AG10803 (cell line): Measurements from ENCODE around the gene RIOK2.

Experiments used
- DNase-seq: peaks from one replicate; pipeline ENCODE4 v3.0.0; 2010; ENCODE audit warnings: low read depth
- H3K4me3 ChIP-seq: 2 replicates; pipeline ENCODE4 v1.5.1; 2011; ENCODE audit warnings: mild to moderate bottlenecking, low read length, control low read depth
- TF ChIP-seq, protein P1 (sequence below): conservative IDR thresholded peaks from 2 replicates; pipeline ENCODE4 v1.5.1; 2011; ENCODE audit warnings: mild to moderate bottlenecking, low read length, control low read depth, inconsistent platforms

The RIOK2 gene

DNA sequence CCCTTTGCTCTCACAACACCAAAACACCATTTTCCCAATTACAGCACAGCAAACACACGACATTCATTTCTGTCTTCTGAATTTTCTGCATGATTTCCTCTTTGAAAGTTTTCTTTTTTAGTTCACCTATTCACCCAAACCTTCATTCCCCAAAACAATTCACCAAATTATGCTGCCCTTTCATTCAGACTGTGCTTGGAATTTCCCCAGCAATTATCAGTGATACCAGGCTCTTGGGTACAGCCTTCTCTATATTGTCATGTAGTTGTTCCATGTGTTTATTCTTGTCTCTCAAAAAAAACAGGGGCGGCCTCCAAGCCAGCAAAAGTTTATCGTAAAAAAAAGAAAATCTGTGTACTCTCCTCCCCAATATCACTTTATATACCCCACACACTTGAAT is 31.7 kb downstream of the RIOK2 start:
- no peak overlapping the region for H3K4me3 ChIP-seq
- no peak for DNase-seq
- TF ChIP-seq, protein P1, sequence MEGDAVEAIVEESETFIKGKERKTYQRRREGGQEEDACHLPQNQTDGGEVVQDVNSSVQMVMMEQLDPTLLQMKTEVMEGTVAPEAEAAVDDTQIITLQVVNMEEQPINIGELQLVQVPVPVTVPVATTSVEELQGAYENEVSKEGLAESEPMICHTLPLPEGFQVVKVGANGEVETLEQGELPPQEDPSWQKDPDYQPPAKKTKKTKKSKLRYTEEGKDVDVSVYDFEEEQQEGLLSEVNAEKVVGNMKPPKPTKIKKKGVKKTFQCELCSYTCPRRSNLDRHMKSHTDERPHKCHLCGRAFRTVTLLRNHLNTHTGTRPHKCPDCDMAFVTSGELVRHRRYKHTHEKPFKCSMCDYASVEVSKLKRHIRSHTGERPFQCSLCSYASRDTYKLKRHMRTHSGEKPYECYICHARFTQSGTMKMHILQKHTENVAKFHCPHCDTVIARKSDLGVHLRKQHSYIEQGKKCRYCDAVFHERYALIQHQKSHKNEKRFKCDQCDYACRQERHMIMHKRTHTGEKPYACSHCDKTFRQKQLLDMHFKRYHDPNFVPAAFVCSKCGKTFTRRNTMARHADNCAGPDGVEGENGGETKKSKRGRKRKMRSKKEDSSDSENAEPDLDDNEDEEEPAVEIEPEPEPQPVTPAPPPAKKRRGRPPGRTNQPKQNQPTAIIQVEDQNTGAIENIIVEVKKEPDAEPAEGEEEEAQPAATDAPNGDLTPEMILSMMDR = no peak

DNA sequence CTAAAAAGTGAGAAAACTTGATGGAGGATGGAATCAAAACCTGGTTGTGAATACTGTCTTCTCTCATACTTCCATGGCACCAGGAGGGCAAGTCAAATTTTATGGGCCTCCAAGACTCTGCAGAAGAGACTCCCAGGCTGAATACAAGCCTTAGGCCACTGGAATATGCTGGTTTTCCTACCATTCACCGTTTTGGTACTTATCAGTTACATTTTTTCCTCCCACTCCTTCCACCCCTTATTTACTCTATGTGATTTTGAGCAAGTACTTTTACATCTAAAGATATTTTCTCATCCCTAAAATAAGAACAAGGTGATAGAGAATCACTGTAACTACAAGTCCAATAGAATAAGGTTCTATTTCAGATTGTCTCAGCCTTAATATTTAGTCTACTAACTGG is 32.6 kb downstream of the RIOK2 start:
- DNase-seq = no peak
- no peak overlapping the region for H3K4me3 ChIP-seq
- TF ChIP-seq, protein P1 = no peak

DNA sequence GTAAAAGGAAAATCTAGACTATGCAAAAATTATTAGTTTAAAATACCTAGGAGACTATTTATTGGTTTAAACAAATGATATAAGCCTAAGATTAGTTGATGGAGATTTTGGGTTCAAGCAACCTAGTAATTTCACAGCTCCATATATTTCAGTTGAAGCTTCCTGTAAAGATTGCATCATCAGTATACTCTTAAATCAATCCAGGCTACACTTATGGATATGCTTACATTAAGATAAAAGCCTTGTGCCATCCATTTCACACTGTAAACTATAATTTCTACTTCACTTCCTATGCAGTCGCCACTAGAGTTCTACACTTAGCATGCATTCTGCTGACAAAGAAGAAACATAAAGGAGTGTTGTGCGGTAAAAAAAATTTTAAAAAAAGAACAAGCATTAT is 33.3 kb downstream of the RIOK2 start:
- TF ChIP-seq, protein P1 = no peak
- no peak for DNase-seq

DNA sequence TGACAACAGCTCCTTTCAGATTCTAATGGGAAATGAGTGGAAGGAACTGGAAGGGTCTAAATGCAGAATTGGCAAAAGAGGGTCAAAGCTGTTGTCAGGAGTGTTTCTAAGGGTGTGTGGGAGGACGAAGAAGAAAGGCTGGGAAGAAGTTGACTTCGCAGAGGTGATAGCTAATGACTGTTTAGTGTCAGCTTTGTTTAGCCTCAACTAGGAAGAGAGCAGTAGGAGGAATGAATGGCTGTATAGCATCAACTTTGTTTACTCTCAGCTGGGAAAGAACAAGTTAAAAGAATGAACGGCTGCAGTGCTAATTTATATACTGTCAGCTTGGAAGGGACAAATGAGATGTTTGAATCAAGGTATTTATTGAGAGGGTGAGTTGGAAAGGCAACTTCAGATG is 34.8 kb downstream of the RIOK2 start:
- TF ChIP-seq, protein P1 = no peak
- no peak overlapping the region for H3K4me3 ChIP-seq
- no peak for DNase-seq

More for the DNA sequence above, 33.3 kb downstream of the RIOK2 start:
- H3K4me3 ChIP-seq = no peak overlapping the region

DNA sequence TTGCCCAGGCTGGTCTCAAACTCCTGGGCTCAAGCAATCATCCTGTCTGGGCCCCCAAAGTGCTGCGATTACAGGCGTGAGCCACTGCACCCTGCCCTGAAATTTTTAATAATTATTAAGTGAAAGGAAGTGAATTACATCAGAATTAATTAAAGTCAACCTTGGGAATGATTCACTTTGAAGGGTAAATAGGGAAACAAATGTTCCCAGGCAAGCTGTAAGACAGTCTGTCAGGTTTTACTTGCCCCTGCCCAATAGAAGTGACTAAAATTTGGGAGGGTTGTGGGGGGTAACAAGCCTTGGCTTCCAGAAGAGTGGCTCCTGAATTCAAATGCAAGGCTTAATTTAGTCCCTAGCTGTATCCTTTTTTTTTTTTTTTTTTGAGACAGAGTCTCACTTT is 39.3 kb downstream of the RIOK2 start:
- DNase-seq = no peak
- TF ChIP-seq, protein P1 = no peak
- H3K4me3 ChIP-seq = no peak overlapping the region

DNA sequence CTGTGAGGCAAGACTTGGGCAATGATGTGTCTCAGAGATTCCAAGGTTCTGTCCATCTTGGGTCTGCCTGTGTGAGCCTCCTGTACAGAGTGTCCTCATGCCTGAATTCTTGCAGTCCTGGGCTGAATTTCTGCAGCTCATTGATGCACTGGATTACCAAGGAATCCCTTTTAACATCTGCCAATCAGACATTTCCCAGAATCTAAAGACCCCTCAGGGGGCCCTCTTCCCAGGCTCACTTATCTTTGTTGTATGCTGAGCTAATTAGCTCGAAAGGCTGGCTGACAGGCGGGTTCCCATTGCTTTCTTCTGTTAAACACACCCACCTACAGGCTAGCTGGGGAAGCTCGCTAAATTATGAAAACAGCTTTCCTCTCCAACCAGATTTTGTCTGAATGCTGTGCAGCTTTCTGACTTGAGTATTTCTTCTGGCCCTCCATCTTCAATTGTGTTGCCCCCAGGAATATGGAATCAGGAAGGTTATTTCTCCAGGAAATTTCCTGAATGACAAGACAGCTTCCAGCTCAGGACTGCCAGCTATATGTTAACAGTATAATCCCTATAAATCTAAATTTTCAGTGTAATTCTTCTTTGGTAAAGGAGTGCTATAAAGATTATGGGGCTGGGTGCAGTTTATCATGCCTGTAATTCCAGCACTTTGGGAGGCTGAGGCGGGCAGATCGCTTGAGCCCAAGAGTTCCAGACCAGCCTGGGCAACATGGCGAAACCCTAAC is 40.4 kb downstream of the RIOK2 start, which contains the start of gene LIX1:
LIX1 (minus strand) TSS at position 91 of the 734 bp plus-strand sequence; CDS start at position 56, 35 bp downstream.
- DNase-seq = peak; percentile 28
- H3K4me3 ChIP-seq = no peak within 1 kb of the TSS
- TF ChIP-seq, protein P1 = peak; percentile 61

DNA sequence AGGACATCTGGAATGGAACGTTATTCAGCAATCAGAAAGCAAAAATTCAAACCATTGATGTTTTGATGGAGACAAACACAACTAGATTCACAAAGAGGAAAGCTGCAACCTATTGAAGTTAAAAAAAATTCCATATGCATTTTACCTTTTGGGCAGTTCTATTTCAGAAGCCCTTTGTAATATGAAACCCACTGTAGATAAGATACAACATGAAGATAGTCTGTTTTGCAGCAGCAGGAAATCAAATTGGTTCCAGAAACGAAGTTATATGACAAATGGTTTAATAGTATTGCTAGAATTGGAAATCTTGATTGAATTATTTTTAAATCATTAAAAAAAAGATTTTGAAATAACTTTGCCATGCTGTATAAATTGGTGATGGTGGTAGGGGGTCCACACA is 41.5 kb downstream of the RIOK2 start:
- DNase-seq = no peak
- H3K4me3 ChIP-seq = no peak overlapping the region
- TF ChIP-seq, protein P1 = no peak
